GM18909 (cell line): ENCODE measurements around the gene GPRIN2.
"Not testable (repeated sequence)": the region's sequence is repeated elsewhere in the genome, so short reads cannot be mapped to it uniquely, and the experiment has no call there.

Experiments
- ATAC-seq: cut with Tn5 transposase; IDR thresholded peaks from one replicate; pipeline ENCODE4 v1.9.1; 2021; ENCODE audit warnings: mild to moderate bottlenecking; ENCODE audit not compliant: unreplicated experiment, poor library complexity

The GPRIN2 gene

DNA sequence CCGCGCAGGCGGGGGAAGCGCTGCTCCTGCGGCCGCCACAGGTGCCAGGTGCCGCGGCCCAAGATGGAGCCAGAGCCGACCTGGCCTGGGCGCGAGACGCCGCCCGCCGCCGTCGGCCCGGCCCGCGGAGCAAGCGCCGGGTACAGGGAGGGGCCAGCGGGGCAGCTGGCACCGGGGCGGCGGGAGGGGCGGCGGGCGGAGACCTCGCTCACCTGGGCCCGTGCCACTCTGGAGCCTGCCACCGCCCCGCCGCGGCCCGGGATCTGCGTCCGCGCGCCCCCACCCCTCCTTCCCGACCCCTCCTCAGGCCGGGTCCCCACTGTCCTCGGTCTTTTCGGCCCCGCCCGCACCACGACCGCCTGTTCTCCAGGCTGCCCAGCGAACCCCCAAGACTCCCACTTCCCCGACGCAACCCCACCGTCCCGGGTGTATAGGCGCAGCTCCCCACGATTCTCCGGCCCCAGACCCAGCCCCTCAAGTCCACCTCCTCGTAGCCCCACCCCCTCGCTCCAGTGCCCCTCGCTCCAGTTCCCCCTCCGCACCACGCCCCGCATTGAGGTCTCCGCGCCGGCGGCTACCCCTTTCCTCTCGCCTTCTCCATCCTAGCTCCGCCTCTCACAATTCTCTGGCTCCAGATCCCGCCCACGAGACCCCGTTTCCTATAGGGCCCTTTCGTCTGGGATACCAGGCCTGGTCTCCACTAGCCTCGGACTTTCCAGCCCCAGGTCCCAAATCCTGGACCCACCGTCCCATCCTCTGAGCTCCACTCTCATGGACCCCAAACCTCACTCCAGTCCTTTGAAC, at the start of gene GPRIN2:
TSS of gene GPRIN2 (minus strand) at position 144 of the 804 bp plus-strand sequence. CDS start 5,922 bp downstream, outside the sequence.
- ATAC-seq = no peak

DNA sequence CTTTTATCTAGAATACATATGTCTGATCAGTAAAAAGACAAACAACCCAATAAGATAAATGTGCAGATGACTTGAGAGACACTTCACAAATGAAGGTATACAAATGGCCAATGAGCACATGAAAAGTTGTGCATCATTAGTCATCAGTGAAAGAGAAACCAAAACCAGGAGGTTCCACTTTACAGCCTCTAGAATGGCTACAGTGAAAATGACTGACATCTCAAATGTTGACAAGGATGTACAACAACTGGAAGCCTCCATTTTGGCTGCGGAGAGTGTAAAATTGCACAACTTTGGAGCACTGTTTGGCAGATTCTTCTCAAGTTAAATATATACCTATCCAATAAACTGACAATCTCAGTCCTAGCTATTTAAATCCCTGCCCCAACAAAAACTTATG, 44.1 kb upstream of the GPRIN2 start:
- ATAC-seq = not testable (repeated sequence)

GRCh38 chr10:46597616-46598246, 41.3 kb upstream of the GPRIN2 start:
- ATAC-seq = peak; percentile 84

DNA sequence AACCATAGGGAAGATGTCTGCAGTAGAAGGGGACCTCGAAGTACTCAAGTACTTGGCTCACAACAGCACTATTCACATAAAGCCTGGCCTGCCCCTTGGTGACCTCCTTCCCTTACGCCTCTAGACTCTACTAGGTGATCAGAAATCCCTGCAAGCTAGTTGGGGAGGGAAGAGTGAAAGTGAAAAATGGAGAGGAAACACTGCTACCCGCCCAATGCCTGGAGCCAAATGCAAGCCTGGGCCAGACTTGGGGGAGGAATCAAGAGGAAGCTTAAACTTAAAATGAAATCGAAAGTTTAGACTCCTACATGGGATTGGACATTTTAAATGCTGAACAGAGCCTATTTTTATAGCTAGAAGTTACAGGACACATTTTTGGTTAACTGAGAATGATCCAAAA, 40.1 kb upstream of the GPRIN2 start:
- ATAC-seq = not testable (repeated sequence)

- ATAC-seq = not testable (repeated sequence)
Observed at GRCh38 chr10:46594453-46595063, 38.1 kb upstream of the GPRIN2 start.

- not testable (repeated sequence) for ATAC-seq
Observed at GRCh38 chr10:46593307-46593706, 36.8 kb upstream of the GPRIN2 start.

GRCh38 chr10:46591053-46591452, 34.6 kb upstream of the GPRIN2 start:
- not testable (repeated sequence) for ATAC-seq

DNA sequence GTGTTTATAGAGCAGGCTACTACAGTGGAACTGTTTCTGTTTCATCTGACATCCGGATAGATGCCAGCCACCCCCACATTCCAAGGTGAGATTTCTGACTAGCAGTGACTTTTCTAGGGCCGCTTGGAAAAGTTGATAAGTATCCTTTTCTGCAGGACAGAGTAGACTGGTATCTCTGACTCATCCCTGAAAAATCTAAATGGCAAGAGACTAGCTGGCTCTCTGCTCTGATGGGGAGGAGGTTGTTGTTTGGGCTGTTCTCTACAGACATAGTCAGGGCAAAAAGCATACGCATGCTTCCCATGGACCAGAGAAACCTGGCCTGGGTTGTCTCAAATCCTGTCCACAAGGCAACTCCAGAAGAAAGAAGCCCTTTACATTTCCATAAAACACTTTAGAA, 33.1 kb upstream of the GPRIN2 start:
- not testable (repeated sequence) for ATAC-seq

DNA sequence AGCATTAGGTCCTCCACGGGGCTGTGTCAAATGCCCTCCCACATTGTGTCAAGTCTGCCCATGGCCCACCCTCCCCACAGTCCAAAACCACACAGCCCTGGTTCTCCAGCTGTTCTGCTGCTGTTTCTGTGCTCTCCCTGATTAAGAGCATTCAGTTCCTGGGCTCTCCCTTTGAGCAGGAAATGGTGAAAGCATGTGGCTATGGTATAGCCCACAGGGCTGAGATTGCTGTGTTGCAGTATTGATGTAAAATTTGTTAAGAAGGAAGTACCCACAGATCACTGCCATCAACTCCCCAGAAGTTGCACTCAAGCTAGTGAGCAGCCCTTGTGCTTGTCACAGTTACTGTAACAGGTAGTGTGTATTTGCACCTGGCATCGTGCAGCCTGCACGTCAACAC, 31.8 kb upstream of the GPRIN2 start:
- ATAC-seq = not testable (repeated sequence)

DNA sequence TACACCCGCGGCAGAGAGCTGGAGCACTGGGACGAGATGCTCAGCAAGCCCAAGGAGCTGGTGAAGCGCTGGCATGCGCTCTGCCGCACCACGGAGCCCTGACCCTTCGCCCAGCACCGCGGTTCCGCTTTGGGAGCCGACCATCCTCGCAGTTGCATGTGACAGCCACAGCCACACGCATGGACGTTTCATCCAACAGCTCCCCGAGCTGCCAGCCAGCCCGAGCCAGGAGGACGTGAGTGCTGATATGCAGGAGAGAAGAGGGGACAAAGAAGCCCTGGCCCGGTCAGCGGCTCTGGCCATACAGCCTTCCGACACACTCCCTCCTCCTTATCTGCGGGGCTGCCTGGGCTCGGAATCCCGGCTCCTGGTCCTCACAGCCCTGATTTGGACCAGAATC, 31.1 kb upstream of the GPRIN2 start:
- ATAC-seq = not testable (repeated sequence)

GRCh38 chr10:46585246-46585645, 28.8 kb upstream of the GPRIN2 start:
- not testable (repeated sequence) for ATAC-seq

DNA sequence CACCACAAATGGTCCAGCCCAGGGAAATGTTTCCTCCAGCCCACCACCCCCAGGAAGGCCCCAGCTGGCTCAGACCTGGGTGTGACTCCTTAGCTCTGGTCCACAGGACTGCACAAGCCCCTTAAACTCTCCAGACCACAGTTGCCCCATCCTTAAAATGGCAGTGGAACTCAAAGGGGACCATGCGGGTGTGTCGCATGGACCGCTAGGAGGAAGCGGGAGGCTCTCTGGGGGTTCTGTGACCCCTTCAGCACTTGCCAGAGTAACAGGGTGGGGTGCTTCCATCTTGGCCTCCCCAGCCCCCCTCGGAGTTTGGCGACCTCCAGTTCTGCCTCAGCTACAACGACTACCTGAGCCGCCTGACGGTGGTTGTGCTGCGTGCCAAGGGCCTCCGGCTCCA, 27.7 kb upstream of the GPRIN2 start:
- not testable (repeated sequence) for ATAC-seq

- not testable (repeated sequence) for ATAC-seq
Observed at GRCh38 chr10:46582568-46582967, 26.1 kb upstream of the GPRIN2 start.

- ATAC-seq = not testable (repeated sequence)
Observed at GRCh38 chr10:46581997-46582396, 25.5 kb upstream of the GPRIN2 start.

- not testable (repeated sequence) for ATAC-seq
Observed at GRCh38 chr10:46579378-46579777, 22.9 kb upstream of the GPRIN2 start.

GRCh38 chr10:46578474-46579178, 22.2 kb upstream of the GPRIN2 start, which contains the start of gene SYT15:
Gene SYT15, plus strand, starts transcription at chr10:46579128. Its CDS starts 41 bp downstream, at chr10:46579169.
- ATAC-seq = not testable (repeated sequence)

GRCh38 chr10:46577624-46578473, 21.4 kb upstream of the GPRIN2 start:
- not testable (repeated sequence) for ATAC-seq

DNA sequence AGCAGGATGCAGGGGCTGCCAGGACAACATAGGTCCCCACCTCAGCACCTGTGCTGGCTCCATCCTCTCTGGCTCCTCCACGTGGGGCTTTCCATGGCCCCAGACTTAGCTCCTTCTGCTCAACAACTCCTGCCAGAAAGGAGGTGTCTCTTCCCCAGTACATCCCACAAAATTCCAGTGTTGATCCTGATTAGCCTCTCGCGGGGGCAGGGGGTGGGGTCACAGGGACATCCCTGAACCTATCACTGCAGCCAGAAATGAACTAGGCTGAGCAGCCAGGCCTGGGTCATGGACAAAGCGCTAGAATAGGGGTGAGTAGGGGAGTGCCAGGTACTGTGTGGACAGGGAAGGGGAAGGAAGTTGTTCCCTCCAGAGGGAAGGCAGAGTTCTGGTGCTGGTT, 17.4 kb upstream of the GPRIN2 start:
- not testable (repeated sequence) for ATAC-seq

DNA sequence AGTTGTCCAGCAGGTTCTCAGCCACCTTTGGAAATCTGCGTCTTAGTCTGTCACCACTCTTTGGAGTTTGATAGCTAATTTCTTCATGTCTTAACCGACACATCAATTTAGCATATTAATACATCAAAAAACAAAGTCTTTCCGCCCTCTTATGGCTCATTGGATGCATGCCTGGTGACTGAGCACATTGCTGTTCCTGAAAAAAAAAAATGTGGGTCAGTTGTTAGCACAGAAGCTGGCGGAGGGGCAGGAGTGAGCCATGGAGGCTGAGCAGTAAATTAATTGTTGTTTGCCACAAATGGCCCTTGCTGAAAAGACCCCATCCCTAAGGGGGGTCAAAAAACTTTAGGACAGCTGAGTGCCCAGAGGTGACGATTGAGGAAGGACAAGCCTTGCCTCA, 16.9 kb upstream of the GPRIN2 start:
- not testable (repeated sequence) for ATAC-seq
